Measurements from ENCODE around the gene BUD31.
A peak's percentile ranks its signal among the peaks of the same experiment; 100 is the strongest.
"Not testable (repeated sequence)": the region's sequence is repeated elsewhere in the genome, so short reads cannot be mapped to it uniquely, and the experiment has no call there.

BUD31 gene

GRCh38 chr7:99408379-99409191 lies at the start of gene BUD31, which contains the start of gene PDAP1:
BUD31 (plus strand) TSS chr7:99408969; CDS start chr7:99411093, 2,124 bp downstream.
PDAP1 (minus strand) TSS chr7:99408597; CDS start chr7:99408548, 49 bp downstream.
- DNase-seq (ENCODE audit: low read depth, low spot score), result peak; percentile 97

DNA sequence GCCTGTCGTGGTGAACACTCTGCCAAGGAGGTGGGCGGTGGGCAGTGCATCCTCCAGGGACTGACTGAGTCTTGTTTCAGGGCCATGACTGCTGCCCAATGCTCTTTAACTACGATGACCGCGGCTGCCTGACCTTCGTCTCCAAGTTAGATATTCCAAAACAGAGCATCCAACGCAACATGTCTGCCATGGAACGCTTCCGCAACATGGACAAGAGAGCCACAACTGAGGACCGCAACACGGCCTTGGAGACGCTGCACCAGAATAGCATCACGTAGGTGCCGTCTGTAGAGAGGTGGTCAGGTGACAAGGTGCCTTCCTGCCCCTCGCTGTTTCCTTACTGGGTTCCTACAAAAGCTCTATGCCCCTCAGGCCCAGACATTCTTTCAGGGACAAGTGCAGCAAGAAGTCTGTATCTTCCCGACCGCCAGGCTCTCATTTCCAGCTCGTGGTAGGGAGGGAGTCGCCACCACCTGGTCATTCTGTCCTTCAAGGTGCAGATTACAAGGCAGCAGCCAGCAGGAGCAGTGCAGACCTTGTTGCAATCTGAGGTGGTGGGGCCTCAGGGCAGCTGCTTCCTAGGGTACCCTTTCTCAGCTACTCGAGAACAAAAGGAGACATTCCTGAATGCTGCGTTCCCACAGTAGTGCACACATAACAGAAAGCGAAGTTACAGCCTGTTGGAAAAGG lies 49.2 kb upstream of the BUD31 start:
- DNase-seq (ENCODE audit: low read depth, low spot score), result no peak

DNA sequence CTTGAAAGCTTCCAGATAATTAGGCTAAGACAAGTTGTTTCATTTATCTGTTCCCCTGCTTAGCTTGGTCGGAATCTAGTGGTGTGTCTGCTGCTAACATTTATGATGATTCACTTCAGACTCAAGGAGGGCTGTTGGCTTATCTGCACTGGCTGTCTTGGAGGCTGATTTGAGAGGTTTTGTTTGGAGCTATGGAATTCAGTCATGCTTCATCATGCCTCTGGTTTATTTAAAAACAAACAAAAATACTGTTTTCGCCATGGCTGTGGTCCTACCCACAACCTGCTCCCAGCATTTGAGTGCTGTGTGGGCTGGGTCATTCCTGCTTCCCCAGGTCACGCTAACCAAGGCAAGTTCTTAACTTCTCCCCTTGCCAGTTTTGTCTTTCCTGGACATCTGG lies 46.0 kb upstream of the BUD31 start:
- peak; percentile 79 for DNase-seq (ENCODE audit: low read depth, low spot score)

- no peak for DNase-seq (ENCODE audit: low read depth, low spot score)
These were observed 45.5 kb upstream of the BUD31 start for GRCh38 chr7:99363286-99363685.

DNA sequence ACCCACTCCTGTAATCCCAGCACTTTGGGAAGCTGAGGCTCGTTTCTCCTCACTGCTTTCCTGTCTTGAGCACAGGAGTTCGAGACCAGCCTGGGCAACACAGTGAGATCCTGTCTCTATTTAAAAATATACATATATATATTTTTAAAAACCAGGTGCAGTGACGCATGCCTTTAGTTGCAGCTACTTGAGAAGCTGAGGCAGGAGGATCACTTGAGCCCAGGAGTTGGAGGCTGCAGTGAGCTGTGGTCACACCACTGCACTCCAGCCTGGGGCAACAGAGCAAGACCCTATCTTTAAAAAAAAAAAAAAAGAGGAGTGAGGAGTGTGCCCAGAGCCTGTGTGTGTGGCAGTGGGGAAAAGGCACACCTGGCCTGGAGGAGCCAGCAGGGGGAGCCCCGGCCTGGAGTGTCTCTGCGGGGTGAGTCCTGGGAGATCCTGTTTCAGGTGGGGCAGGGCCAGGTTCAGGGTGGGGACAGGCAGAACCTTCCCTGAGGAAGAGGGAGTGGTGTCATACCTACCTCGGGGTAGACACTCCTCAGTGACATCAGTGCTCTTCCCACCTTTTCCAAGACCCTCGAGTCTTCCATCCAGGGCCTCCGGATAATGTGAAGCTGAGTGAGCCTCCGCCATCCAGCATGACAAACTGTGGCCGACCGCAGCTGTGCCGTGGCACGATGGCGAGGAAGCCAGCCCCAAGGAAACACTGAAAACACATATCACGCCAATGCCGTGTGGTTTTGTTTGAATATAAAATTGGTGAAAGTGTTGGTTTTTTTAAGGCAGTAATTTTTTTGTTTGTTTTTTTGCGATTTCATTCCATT lies 43.2 kb upstream of the BUD31 start:
- DNase-seq (ENCODE audit: low read depth, low spot score), result no peak

DNA sequence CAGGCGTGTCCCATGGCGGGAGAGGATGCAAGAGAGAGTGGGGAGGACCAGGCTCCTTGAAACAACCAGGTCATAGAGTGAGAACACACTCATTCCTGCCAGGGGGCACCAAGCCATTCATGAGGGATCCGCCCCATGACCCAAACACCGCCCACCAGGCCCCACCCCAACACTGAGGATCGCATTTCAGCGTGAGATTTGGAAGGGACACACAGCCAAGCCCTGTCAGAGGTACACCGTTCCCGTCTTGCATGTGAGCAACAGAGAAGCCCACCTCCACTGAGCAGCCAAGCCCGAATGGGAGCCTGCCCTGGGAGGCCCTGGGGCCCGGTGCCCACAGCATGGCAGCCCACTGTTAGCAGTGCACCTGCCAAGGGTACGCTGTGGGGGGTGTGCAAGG lies 42.1 kb upstream of the BUD31 start:
- DNase-seq (ENCODE audit: low read depth, low spot score), result no peak

GRCh38 chr7:99368750-99369389 lies 39.9 kb upstream of the BUD31 start:
- peak; percentile 56 for DNase-seq (ENCODE audit: low read depth, low spot score)

- peak; percentile 51 for DNase-seq (ENCODE audit: low read depth, low spot score)
These were observed 38.9 kb upstream of the BUD31 start for GRCh38 chr7:99369767-99370391.

DNA sequence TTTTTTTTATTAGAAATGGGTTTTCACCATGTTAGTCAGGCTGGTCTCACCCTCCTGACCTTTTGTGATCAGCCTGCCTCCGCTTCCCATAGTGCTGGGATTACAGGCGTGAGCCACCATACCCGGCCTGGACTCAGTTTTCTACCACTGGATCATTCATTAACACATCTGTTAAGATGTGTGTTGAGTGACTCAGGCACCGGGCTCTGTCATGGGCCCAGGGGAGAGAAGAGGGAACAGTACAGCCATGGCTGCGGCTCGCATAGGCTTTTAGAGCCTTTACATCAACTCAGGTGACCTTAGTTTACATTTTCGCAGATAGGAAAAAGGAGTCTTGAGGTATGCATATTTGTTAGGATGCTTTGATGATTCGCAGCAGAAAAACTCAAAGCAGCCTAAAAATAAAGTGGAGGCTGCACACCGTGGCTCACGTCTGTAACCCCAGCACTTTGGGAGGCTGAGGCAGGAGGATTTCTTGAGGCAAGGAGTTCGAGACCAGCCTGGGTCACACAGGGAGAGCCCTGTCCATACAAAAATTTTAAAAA lies 37.3 kb upstream of the BUD31 start:
- DNase-seq (ENCODE audit: low read depth, low spot score), result no peak

DNA sequence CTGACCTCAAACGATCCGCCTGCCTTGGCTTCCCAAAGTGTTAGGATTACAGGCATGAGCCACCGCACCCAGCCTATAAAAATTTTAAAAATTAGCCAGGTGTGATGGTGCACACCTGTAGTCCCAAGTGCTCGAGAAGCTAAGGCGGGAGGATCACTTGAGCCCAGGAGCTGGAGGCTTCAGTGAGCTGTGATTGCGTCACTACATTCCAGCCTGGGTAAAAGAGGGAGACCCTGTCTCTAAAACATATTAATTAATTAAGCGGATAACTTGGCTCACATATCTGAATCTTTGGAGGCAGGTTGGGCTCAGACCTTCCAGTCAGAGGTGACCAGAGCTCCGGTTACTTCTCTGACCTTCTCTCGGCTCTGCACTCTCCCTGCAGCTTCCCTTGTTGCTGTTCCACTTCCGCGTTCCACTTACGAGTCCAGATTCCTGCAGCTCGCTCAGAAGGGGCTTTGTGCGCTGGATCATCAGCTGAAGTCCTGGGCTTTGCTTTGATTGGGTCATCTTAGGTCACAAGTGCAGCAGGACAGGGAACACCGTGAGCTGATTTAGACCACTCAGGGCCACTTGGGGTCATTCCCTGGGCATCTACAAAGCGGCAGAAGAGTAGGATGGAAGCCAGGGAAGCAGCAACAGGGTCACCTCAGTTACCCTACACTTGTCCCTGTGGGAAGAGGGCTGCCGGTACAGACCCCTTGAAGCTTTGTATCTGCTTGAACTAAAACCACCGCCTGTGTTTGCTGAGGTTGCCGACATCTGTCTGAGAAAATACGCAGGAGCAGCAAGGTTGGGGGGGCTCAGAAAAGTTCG lies 36.3 kb upstream of the BUD31 start:
- DNase-seq (ENCODE audit: low read depth, low spot score), result peak; percentile 60

DNA sequence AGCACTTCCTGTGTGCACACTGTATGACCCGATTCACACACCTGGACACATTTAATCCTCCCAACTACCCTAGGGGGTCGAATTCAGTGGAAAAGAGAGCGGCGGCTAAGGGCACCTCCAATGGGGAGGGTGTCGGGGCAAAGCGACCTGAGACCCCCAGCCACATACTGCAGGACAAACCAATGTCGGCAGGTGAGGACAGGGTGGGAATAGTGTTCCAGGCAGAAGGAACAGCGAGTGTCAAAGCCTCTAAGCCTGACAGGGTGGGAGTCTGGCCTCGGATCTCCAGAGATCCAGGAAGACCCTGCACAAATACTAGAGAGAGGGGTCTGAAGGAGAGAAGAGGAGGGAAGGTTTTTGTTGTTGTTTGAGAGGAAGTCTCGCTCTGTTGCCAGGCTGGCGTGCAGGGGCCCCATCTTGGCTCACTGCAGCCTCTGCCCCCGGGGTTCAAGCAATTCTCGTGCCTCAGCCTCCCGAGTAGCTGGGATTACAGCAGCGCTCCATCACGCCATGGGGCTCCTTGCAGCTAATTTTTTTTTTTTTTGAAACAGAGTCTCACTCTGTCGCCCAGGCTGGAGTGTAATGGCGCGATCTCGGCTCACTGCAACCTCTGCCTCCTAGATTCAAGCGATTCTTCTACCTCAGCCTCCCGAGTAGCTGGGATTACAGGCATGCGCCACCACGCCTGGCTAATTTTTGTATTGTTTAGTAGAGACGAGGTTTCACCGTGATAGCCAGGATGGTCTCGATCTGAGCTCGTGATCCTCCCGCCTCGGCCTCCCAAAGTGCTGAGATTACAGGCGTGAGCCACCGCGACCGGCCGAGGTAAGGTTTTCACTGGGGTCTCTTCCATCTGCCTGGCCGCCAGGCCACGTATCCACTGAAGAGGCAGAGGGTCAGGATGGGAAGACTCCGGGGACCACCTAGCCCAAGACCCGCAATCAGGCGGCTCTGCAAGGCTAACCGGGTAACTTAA lies 35.4 kb upstream of the BUD31 start:
- DNase-seq (ENCODE audit: low read depth, low spot score), result no peak

DNA sequence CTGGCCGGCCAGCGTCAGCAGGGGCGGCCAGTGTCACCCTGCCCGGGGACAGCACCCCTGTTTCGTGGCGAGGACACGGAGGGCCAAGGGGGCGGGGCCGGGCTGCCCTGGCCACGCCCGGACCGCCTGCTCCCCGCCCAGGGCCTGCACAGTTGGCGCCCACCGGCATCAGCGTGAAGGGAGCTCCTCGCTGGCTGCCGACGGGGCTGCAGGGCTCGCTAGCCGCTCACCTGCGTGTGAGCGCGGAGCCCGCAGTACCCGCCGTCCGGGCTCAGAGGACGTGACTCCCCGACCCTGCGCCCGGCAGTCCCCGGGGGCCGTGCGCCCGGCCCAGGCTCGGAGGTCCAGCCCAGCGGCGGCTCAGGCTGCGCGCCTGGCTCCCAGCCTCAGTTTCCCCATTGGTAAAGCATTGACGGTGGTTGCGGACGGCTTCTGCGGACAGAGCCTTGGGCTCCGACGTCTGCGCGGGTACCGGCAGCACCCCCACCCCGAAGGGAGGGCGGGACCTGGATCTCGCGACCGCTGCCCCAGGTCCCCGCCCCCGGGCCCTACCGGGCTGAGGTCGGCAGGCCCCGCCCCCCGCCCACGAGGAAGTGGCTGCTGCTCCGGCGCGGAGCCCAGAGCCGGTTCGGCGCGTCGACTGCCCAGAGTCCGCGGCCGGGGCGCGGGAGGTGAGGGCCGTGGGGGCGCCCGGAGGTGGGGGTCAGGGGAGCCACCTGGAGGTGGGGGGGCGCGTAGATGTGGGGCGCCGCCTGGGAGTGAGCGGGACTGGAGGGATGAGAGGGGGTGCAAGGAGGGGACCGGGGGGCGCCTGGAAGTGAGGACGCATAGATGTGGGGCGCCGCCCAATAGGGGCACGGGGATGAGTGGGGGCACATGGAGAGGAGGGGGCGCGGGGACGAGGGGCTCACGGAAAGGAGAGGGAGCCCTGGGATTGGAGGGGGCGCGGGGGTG lies 34.4 kb upstream of the BUD31 start, which contains the start of gene ARPC1B:
TSS of gene ARPC1B (plus strand) at position 620 of the 954 bp plus-strand sequence. CDS start 10,985 bp downstream, outside the sequence.
- DNase-seq (ENCODE audit: low read depth, low spot score), result peak; percentile 86

- peak; percentile 82 for DNase-seq (ENCODE audit: low read depth, low spot score)
These were observed 33.5 kb upstream of the BUD31 start for GRCh38 chr7:99375070-99375807.

DNA sequence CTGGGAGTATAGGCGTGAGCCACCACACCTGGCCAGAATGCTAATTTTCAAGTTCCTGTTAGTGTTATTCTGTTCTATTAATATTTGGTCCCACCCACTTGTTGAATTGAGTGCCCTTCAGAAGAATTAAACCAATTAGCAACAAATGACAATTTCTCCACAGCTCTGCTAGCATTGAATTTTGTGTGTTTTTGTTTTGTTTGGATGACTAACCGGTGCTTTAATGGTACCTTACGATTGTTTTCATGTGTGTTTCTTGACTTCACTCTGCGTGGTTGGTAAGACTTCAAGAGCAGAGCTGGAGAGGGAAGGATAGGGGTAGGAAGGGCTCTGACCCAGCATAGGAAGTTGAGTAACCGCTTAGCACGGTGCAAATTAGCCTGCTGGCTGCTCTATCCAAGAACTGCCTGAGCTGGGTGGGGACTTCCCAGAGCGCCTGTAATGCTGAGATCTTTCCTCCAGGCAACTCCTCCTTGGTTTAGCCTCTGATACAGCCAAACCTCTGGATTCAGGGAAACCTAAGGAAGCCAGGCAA lies 29.7 kb upstream of the BUD31 start:
- DNase-seq (ENCODE audit: low read depth, low spot score), result peak; percentile 81

DNA sequence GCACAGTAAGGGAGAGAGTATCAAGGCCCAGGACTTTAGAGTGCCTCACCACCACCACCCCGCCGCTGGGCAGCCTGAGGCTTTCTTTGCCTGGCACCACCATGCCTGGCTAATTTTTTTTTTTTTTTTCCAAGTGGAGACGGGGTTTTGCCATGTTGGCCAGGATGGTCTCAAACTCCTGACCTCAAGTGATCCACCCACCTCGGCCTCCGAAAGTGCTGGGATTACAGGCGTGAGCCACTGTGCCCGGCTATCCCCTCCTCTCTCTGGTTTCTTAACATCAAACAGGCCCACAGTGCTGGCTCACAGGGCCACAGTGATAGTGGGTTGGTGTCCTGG lies 29.1 kb upstream of the BUD31 start:
- DNase-seq (ENCODE audit: low read depth, low spot score), result not testable (repeated sequence)

- DNase-seq (ENCODE audit: low read depth, low spot score), result no peak
These were observed 28.5 kb upstream of the BUD31 start for GRCh38 chr7:99380032-99380822.

All from astrocyte of the hippocampus (primary cell).